ENCODE measurements around the gene ERBB4. TPM values are rescaled to one million over a fixed set of nuclear protein-coding genes. Genes with fewer than 3 reads are reported as not detected.

The ERBB4 gene
- total RNA-seq, 1 experiment from 2014 or later: 40.6 TPM

- no peak overlapping the region for H3K27ac ChIP-seq (ENCODE audit: low read depth, low read length, poor library complexity, severe bottlenecking)
- no peaks in the 10 kb centered on the region for H3K27me3 ChIP-seq (replicated peaks; ENCODE audit: insufficient read depth, low read depth, low read length, poor library complexity)
- intact Hi-C loops (cut with micrococcal nuclease; ENCODE audit: unreplicated experiment): no loop called here
- DNase-seq (ENCODE audit: low spot score): no peak
- TF ChIP-seq, protein P1, sequence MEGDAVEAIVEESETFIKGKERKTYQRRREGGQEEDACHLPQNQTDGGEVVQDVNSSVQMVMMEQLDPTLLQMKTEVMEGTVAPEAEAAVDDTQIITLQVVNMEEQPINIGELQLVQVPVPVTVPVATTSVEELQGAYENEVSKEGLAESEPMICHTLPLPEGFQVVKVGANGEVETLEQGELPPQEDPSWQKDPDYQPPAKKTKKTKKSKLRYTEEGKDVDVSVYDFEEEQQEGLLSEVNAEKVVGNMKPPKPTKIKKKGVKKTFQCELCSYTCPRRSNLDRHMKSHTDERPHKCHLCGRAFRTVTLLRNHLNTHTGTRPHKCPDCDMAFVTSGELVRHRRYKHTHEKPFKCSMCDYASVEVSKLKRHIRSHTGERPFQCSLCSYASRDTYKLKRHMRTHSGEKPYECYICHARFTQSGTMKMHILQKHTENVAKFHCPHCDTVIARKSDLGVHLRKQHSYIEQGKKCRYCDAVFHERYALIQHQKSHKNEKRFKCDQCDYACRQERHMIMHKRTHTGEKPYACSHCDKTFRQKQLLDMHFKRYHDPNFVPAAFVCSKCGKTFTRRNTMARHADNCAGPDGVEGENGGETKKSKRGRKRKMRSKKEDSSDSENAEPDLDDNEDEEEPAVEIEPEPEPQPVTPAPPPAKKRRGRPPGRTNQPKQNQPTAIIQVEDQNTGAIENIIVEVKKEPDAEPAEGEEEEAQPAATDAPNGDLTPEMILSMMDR (conservative IDR thresholded peaks at IDR 0.05; ENCODE audit: low read depth, low read length): no peak
- TF ChIP-seq EZH2 (IDR thresholded peaks at IDR 0.05; ENCODE audit: borderline replicate concordance, low read depth, low read length, poor library complexity, severe bottlenecking): no peak
- no peak overlapping the region for H3K4me3 ChIP-seq (ENCODE audit: low read depth, low read length, poor library complexity, severe bottlenecking)
- peaks cover 4% of the 10 kb centered on the region for H3K4me1 ChIP-seq (ENCODE audit: insufficient read depth, low read length, poor library complexity, severe bottlenecking)
- ChIA-PET POLR2A (ENCODE audit: low non-redundant PET) (no interaction called here), CTCF (interaction anchor here (0.6 kb wide), 1 partner anchor 932 kb away, joined by 4 read pairs; no protein-coding TSS in a partner anchor)
- no TSS peak for BruUV-seq (replicated peaks)
- no peaks in the 10 kb centered on the region for H3K36me3 ChIP-seq (ENCODE audit: insufficient read depth, low read length, poor library complexity, severe bottlenecking)
- no peaks in the 10 kb centered on the region for H3K9me3 ChIP-seq (ENCODE audit: low read depth, low read length, poor library complexity, severe bottlenecking)
These were observed 778.5 kb downstream of the ERBB4 start for GRCh38 chr2:211760103-211760502.

DNA sequence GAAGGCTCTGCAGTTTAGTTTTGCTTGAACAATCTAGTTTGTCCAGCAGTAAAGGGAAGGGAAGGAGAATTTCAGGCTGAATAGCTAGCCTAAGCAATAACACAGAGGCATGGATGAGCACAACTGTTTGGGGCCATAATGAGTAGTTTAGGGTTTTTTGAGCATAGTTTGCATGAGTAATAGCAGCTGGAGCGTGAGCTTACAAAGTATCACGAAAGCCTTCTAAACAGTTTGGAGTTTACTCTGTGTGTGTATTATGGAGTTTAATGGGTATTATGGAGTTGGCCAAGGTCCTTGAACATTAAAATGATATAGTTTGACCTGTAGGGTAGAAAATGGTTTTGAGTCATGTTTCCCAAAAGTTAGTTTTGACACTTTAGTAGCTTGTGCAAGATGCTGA, 782.3 kb downstream of the ERBB4 start:
- H3K27ac ChIP-seq (ENCODE audit: low read depth, low read length, poor library complexity, severe bottlenecking): no peak overlapping the region
- DNase-seq (ENCODE audit: low spot score): no peak
- ChIA-PET CTCF (no interaction called here), POLR2A (ENCODE audit: low non-redundant PET) (no interaction called here)
- no TSS peak for BruUV-seq (replicated peaks)
- H3K4me1 ChIP-seq (ENCODE audit: insufficient read depth, low read length, poor library complexity, severe bottlenecking): peaks cover 17% of the 10 kb centered on the region
- H3K36me3 ChIP-seq (ENCODE audit: insufficient read depth, low read length, poor library complexity, severe bottlenecking): no peaks in the 10 kb centered on the region
- no peak overlapping the region for H3K4me3 ChIP-seq (ENCODE audit: low read depth, low read length, poor library complexity, severe bottlenecking)
- intact Hi-C loops (cut with micrococcal nuclease; ENCODE audit: unreplicated experiment): no loop called here
- TF ChIP-seq, protein P1 (conservative IDR thresholded peaks at IDR 0.05; ENCODE audit: low read depth, low read length): no peak
- TF ChIP-seq EZH2 (IDR thresholded peaks at IDR 0.05; ENCODE audit: borderline replicate concordance, low read depth, low read length, poor library complexity, severe bottlenecking): no peak
- no peaks in the 10 kb centered on the region for H3K27me3 ChIP-seq (replicated peaks; ENCODE audit: insufficient read depth, low read depth, low read length, poor library complexity)
- H3K9me3 ChIP-seq (ENCODE audit: low read depth, low read length, poor library complexity, severe bottlenecking): no peaks in the 10 kb centered on the region

GRCh38 chr2:211755187-211755586, 783.4 kb downstream of the ERBB4 start:
- BruUV-seq (replicated peaks): no TSS peak
- TF ChIP-seq, protein P1 (conservative IDR thresholded peaks at IDR 0.05; ENCODE audit: low read depth, low read length): no peak
- no peak for TF ChIP-seq EZH2 (IDR thresholded peaks at IDR 0.05; ENCODE audit: borderline replicate concordance, low read depth, low read length, poor library complexity, severe bottlenecking)
- H3K4me1 ChIP-seq (ENCODE audit: insufficient read depth, low read length, poor library complexity, severe bottlenecking): peaks cover 27% of the 10 kb centered on the region
- no peaks in the 10 kb centered on the region for H3K36me3 ChIP-seq (ENCODE audit: insufficient read depth, low read length, poor library complexity, severe bottlenecking)
- no peaks in the 10 kb centered on the region for H3K27me3 ChIP-seq (replicated peaks; ENCODE audit: insufficient read depth, low read depth, low read length, poor library complexity)
- ChIA-PET CTCF (no interaction called here), POLR2A (ENCODE audit: low non-redundant PET) (no interaction called here)
- intact Hi-C loops (cut with micrococcal nuclease; ENCODE audit: unreplicated experiment): no loop called here
- H3K9me3 ChIP-seq (ENCODE audit: low read depth, low read length, poor library complexity, severe bottlenecking): no peaks in the 10 kb centered on the region
- no peak for DNase-seq (ENCODE audit: low spot score)
- no peak overlapping the region for H3K27ac ChIP-seq (ENCODE audit: low read depth, low read length, poor library complexity, severe bottlenecking)
- no peak overlapping the region for H3K4me3 ChIP-seq (ENCODE audit: low read depth, low read length, poor library complexity, severe bottlenecking)
